HG02870 (cell line): ENCODE measurements around the gene ANGEL2.
A peak's percentile ranks its signal among the peaks of the same experiment; 100 is the strongest.
"Not testable (repeated sequence)": the region's sequence is repeated elsewhere in the genome, so short reads cannot be mapped to it uniquely, and the experiment has no call there.

Experiments
- ATAC-seq: cut with Tn5 transposase; IDR thresholded peaks from one replicate; pipeline ENCODE4 v1.9.1; 2021; ENCODE audit warnings: mild to moderate bottlenecking, moderate library complexity; ENCODE audit not compliant: unreplicated experiment

ANGEL2 gene

GRCh38 chr1:213020016-213020415 lies 4.3 kb upstream of the ANGEL2 start:
- ATAC-seq: no peak

DNA sequence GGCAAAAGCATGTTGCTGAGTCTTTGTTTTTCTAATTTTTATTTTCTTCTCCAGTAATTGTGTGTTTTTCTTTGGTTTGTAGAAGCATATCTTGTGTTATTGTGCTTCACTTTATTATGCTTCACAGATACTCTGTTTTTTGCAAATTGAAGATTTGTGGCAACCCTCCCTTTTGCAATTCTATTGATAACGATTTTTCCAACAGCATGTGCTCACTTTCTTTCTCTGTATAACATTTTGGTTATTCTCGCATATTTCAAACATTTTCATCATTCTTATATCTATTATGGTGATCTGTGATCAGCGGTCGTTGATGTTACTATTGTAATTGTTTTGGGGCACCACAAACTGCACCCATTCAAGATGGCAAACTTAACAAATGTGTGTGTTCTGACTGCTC lies 3.8 kb upstream of the ANGEL2 start:
- no peak for ATAC-seq

- ATAC-seq: no peak
Observed at GRCh38 chr1:213017447-213018273, 2.0 kb upstream of the ANGEL2 start.

DNA sequence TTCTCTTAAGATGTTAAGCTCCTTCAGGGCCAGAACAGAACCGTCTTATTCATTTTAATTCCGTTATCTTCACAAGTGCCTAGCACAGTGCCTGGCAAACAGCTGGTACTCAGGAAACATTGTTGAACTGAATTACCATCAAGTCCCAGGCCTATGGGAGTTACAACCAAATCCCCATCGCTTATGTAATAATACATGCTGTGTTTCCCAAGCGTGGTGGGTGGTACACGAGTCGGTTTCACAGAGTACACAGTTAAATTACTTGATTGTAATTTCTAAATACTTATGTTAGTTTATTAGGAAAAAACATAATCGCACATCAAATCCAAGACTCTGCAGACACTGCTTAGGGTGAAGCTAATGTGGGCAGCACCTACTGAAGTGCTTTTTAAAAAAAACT lies 1.0 kb downstream of the ANGEL2 start:
- ATAC-seq: no peak

DNA sequence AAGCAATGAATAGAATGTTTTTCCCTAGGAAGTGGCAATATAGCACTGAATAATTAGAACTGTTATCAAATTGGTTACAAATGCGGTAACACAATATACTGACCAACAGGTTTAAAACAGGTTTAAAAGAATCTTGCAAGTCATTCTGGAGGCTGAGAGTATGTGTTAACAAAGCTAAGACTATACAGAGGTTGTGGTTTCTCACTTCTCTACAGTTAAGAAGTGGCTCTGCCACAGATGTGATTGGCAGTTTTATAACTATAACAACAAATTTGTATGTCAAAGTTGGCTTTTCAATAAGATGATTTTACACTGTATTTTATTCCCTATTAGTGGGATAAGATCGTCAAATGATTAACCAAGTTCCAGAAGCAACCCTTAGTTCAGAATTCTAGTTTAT lies 7.1 kb downstream of the ANGEL2 start:
- ATAC-seq: peak; percentile 80

- ATAC-seq: peak; percentile 90
Observed at GRCh38 chr1:213003256-213003655, 12.4 kb downstream of the ANGEL2 start.

DNA sequence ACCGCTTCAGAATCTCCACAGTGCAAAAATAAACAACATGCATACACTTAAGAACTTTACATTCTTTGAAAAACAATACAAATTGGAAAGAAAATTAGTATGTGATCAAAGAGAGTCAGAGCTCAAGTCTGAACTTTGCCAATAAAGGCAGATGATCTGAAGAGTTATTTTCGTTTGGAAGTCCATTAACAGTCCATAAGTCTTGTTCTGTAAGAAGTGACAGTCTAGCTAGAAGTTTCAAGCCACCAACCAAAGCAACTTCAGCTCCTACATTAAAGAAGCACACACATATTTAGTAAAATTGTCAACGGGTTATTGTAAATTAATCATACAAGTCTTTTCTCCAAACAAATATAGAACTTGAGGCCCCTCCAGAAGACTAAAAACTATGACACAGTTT lies 20.7 kb downstream of the ANGEL2 start:
- ATAC-seq: no peak

- ATAC-seq: not testable (repeated sequence)
Observed at GRCh38 chr1:212993960-212994359, 21.7 kb downstream of the ANGEL2 start.

GRCh38 chr1:212990276-212990675 lies 25.4 kb downstream of the ANGEL2 start:
- no peak for ATAC-seq

GRCh38 chr1:212987702-212988322 lies 27.9 kb downstream of the ANGEL2 start:
- no peak for ATAC-seq

DNA sequence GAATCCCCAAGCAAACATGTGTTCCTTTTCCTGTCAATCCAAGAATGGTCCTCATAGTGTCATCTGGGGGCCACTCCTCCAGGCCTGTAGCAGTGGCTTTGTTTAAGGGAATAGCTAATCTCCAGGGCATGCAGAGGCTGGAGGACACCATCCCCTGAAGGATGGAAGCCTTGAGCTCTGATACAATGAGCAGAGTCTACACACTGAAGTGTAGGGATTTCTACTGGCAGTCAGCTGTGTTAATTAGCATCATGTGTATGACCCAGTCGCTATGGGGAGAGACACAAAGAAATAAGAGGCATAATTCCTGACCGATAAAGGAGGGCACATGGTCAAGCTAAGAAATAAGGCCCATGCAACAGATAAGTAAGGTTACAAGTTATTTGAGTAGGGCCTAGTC lies 29.1 kb downstream of the ANGEL2 start:
- no peak for ATAC-seq

- no peak for ATAC-seq
Observed at GRCh38 chr1:212984522-212985291, 31.0 kb downstream of the ANGEL2 start.

- no peak for ATAC-seq
Observed at GRCh38 chr1:212983482-212983881, 32.2 kb downstream of the ANGEL2 start.

DNA sequence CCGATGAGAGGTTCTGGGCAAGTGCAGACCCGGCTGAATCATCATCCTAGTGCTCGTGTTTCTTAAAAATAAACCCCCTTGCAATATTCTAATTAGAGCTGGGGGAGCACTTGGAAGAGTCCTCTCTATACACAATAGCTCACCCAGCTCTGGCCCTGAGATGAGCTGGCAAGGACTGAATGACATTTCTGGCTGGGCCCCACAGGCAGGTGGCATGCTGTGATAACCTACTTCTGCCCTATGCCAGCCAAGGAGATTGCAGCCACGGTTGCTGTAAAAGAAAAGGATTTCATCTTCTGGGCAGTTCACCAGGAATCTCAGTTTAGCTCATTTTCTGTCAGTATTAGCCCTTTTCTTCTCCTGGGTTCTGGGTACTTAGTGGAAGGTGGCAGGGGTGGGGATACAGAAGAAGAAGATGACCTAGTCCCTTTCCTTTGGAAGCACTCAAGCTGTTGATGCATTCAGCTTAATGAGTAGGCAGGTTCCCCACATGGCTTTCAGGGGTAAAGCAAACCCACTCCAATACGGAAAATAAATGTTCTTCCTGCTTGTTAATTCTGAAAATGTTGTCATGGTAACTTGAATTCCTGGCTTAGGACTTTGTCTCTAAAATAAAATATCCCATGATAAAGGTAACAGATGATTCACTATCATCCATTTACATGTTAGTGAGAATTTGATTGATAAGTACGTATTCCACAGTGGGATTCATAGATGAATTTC lies 33.1 kb downstream of the ANGEL2 start:
- no peak for ATAC-seq

- ATAC-seq: peak; percentile 51
Observed at GRCh38 chr1:212981571-212982328, 33.9 kb downstream of the ANGEL2 start.

DNA sequence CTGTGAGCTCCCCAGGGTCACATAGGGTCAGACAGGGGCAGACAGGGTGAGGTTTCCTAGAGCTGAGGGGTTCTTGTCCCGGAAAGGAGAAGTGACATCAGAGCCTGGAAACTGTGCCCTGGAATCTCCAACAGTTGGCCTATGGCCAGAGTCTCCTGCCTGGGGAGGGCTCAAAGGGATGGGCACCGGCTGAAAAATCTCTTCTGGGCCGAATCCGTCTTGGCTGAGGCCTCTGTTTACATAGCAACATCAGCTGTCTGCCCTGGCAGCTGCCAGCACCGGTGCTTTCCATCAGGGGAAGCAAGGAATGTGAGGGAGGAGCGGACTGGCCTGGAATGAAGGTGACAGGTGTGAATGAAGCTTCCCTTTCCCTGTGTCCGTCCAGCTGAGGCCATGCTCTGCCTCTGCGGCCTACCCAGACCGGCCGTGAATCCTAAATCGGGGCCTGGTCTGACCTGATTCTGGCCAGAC lies 34.6 kb downstream of the ANGEL2 start:
- no peak for ATAC-seq

GRCh38 chr1:212980123-212980785 lies 35.4 kb downstream of the ANGEL2 start:
- no peak for ATAC-seq

DNA sequence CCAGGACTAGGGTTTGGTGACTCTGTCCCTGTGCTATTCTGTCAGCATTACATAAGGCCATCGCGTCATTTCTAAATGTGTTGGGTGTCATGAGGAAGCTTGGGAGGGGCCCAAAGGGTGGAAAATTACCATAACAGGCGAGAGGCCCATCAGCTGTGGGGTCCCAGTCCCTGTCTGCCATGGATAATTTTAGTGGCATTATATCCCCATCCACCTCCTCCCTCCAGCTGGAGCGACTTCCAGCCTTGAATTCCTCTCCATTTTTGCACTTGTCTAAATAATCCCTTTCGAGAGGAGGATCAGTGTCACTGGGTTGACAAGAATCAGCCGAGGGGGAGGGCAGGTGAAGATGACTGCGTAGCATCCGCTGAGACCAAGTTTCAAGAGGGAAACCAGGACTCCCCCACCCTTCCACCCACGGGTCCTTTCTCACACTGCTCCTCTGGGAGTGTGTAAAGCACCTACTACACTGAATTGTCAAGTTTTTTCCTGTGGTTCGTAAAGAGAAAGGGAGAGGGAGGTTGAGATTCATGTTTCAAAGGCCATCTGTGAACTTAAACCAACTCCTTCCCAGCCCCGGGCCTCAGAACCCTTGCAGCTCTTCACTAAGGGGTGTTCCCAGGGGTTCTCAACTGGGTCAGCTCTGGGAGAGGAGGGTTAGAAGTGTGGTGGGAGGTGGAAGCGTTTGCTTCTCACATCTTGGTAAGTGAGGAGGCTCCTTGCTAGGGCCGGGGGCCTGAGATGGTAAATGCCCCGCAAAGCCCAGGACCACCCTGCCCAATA lies 36.1 kb downstream of the ANGEL2 start:
- ATAC-seq: peak; percentile 53
